ENCODE measurements around the gene BCAS1.

Gene BCAS1

GRCh38 chr20:54104781-54105180, 34.4 kb upstream of the BCAS1 start:
- in situ Hi-C loops (cut with HindIII; ENCODE audit: low pct_ligation_motif_present, low pct_unique_long_range_greater_than_20kb, low sequenced_read_pairs), result no loop called here
- no peak for DNase-seq

GRCh38 chr20:54103762-54104600, 33.6 kb upstream of the BCAS1 start:
- in situ Hi-C loops (cut with HindIII; ENCODE audit: low pct_ligation_motif_present, low pct_unique_long_range_greater_than_20kb, low sequenced_read_pairs), result no loop called here
- no peak for DNase-seq

GRCh38 chr20:54103067-54103761, 32.8 kb upstream of the BCAS1 start:
- in situ Hi-C loops (cut with HindIII; ENCODE audit: low pct_ligation_motif_present, low pct_unique_long_range_greater_than_20kb, low sequenced_read_pairs), result no loop called here
- peak; percentile 72 for DNase-seq

GRCh38 chr20:54102543-54102942, 32.1 kb upstream of the BCAS1 start:
- in situ Hi-C loops (cut with HindIII; ENCODE audit: low pct_ligation_motif_present, low pct_unique_long_range_greater_than_20kb, low sequenced_read_pairs), result no loop called here

GRCh38 chr20:54100563-54100962, 30.2 kb upstream of the BCAS1 start:
- in situ Hi-C loops (cut with HindIII; ENCODE audit: low pct_ligation_motif_present, low pct_unique_long_range_greater_than_20kb, low sequenced_read_pairs), result no loop called here
- DNase-seq, result no peak

More at GRCh38 chr20:54102543-54102942, 32.1 kb upstream of the BCAS1 start:
- no peak for DNase-seq

- no peak for DNase-seq
- in situ Hi-C loops (cut with HindIII; ENCODE audit: low pct_ligation_motif_present, low pct_unique_long_range_greater_than_20kb, low sequenced_read_pairs), result no loop called here
Observed at GRCh38 chr20:54099894-54100293, 29.5 kb upstream of the BCAS1 start.

GRCh38 chr20:54098047-54098446, 27.7 kb upstream of the BCAS1 start:
- no peak for DNase-seq
- in situ Hi-C loops (cut with HindIII; ENCODE audit: low pct_ligation_motif_present, low pct_unique_long_range_greater_than_20kb, low sequenced_read_pairs), result no loop called here

GRCh38 chr20:54097236-54097529, 26.8 kb upstream of the BCAS1 start:
- DNase-seq, result no peak
- in situ Hi-C loops (cut with HindIII; ENCODE audit: low pct_ligation_motif_present, low pct_unique_long_range_greater_than_20kb, low sequenced_read_pairs), result no loop called here

GRCh38 chr20:54095824-54096223, 25.4 kb upstream of the BCAS1 start:
- DNase-seq, result no peak
- in situ Hi-C loops (cut with HindIII; ENCODE audit: low pct_ligation_motif_present, low pct_unique_long_range_greater_than_20kb, low sequenced_read_pairs), result no loop called here

- in situ Hi-C loops (cut with HindIII; ENCODE audit: low pct_ligation_motif_present, low pct_unique_long_range_greater_than_20kb, low sequenced_read_pairs), result no loop called here
- DNase-seq, result no peak
Observed at GRCh38 chr20:54094268-54094580, 23.8 kb upstream of the BCAS1 start.

GRCh38 chr20:54093423-54094267, 23.3 kb upstream of the BCAS1 start:
- no peak for DNase-seq
- in situ Hi-C loops (cut with HindIII; ENCODE audit: low pct_ligation_motif_present, low pct_unique_long_range_greater_than_20kb, low sequenced_read_pairs), result no loop called here

- in situ Hi-C loops (cut with HindIII; ENCODE audit: low pct_ligation_motif_present, low pct_unique_long_range_greater_than_20kb, low sequenced_read_pairs), result no loop called here
- no peak for DNase-seq
Observed at GRCh38 chr20:54092021-54092420, 21.6 kb upstream of the BCAS1 start.

GRCh38 chr20:54091120-54091480, 20.7 kb upstream of the BCAS1 start:
- no peak for DNase-seq
- in situ Hi-C loops (cut with HindIII; ENCODE audit: low pct_ligation_motif_present, low pct_unique_long_range_greater_than_20kb, low sequenced_read_pairs), result no loop called here

GRCh38 chr20:54090230-54091119, 20.1 kb upstream of the BCAS1 start:
- in situ Hi-C loops (cut with HindIII; ENCODE audit: low pct_ligation_motif_present, low pct_unique_long_range_greater_than_20kb, low sequenced_read_pairs), result no loop called here
- no peak for DNase-seq

GRCh38 chr20:54088430-54088829, 18.0 kb upstream of the BCAS1 start:
- in situ Hi-C loops (cut with HindIII; ENCODE audit: low pct_ligation_motif_present, low pct_unique_long_range_greater_than_20kb, low sequenced_read_pairs), result no loop called here

GRCh38 chr20:54086507-54087039, 16.2 kb upstream of the BCAS1 start:
- DNase-seq, result no peak
- in situ Hi-C loops (cut with HindIII; ENCODE audit: low pct_ligation_motif_present, low pct_unique_long_range_greater_than_20kb, low sequenced_read_pairs), result no loop called here

More at GRCh38 chr20:54088430-54088829, 18.0 kb upstream of the BCAS1 start:
- no peak for DNase-seq

- DNase-seq, result no peak
- in situ Hi-C loops (cut with HindIII; ENCODE audit: low pct_ligation_motif_present, low pct_unique_long_range_greater_than_20kb, low sequenced_read_pairs), result no loop called here
Observed at GRCh38 chr20:54085910-54086309, 15.5 kb upstream of the BCAS1 start.

- in situ Hi-C loops (cut with HindIII; ENCODE audit: low pct_ligation_motif_present, low pct_unique_long_range_greater_than_20kb, low sequenced_read_pairs), result no loop called here
- no peak for DNase-seq
Observed at GRCh38 chr20:54085425-54085824, 15.0 kb upstream of the BCAS1 start.

Data from ACHN (cell line).